HepG2 (cell line): Measurements from ENCODE around the gene NBPF1. TPM values are rescaled to one million over a fixed set of nuclear protein-coding genes. Genes with fewer than 3 reads are reported as not detected.
"Not testable (repeated sequence)": the region's sequence is repeated elsewhere in the genome, so short reads cannot be mapped to it uniquely, and the experiment has no call there.

Source experiments
- ATAC-seq: fragments of 200-7000 bp; cut with Tn5 transposase; 3 replicates; pipeline ENCODE4 v1.9.1; 2020; ENCODE audit warnings: mild to moderate bottlenecking, moderate library complexity
- BruUV-seq: library from RNA; stranded (reverse); fragments of 400-500 nt; replicated peaks from 2 replicates; lab custom pipeline; 2021; lab: Mats Ljungman, UMichigan
- CTCF ChIA-PET: fragments of 300-600 bp; formaldehyde crosslinking; extraction: SDS; loops from one replicate; lab custom pipeline; 2021; ENCODE audit warnings: low total read pairs, inconsistent platforms, low intra/inter-chr PET ratio; lab: Yijun Ruan, JAX
- POLR2A ChIA-PET: fragments of 350-600 bp; sonication (Branson Sonifier 250); formaldehyde crosslinking; loops from one replicate; lab custom pipeline; 2020; ENCODE audit warnings: antibody characterized with exemption, inconsistent platforms; lab: Yijun Ruan, JAX
- DNase-seq: peaks from one replicate; pipeline ENCODE4 v3.0.0-alpha.2; 2015; ENCODE audit warnings: low spot score
- FAIRE-seq: peaks from 3 replicates; lab custom pipeline; 2011; peaks lifted over from hg19 to GRCh38; lab: Jason Lieb, UNC
- H2AFZ ChIP-seq: one replicate; pipeline ENCODE4 v1.6.1; 2011; ENCODE audit warnings: low read length, inconsistent platforms
- H3K27ac ChIP-seq: fragments of 300-600 bp; 3 replicates; pipeline ENCODE4 v1.8.0; 2011; ENCODE audit warnings: mixed run types, mild to moderate bottlenecking, mixed read lengths, low read length, inconsistent platforms; ENCODE audit not compliant: insufficient read depth; ENCODE audit errors: extremely low read length
- H3K27me3 ChIP-seq, 2 experiments: fragments of 200-600 bp in 1 of 2; 2 replicates in 1 of 2; 3 replicates in 1 of 2; pipeline versions ENCODE4 v1.6.0 to v1.8.0; 2011; ENCODE audit warnings: low read length in 2 of 2, mild to moderate bottlenecking in 2 of 2, moderate library complexity in 2 of 2, inconsistent platforms in 1 of 2; ENCODE audit not compliant: insufficient read depth in 2 of 2, control insufficient read depth in 1 of 2
- H3K36me3 ChIP-seq, 2 experiments: fragments of 200-600 bp in 1 of 2; replicated peaks in 1 of 2; 2 replicates in 1 of 2; 3 replicates in 1 of 2; pipeline versions ENCODE4 v1.5.1 to v1.8.0; 2011; ENCODE audit warnings: low read length in 2 of 2, inconsistent platforms in 1 of 2; ENCODE audit not compliant: insufficient read depth in 2 of 2, control insufficient read depth in 1 of 2
- H3K4me1 ChIP-seq: 2 replicates; pipeline ENCODE4 v1.5.1; 2012; ENCODE audit warnings: low read length, inconsistent platforms; ENCODE audit not compliant: insufficient read depth
- H3K4me2 ChIP-seq: 2 replicates; pipeline ENCODE4 v1.6.0; 2011; ENCODE audit warnings: low read depth, low read length, inconsistent platforms
- H3K4me3 ChIP-seq, 3 experiments: fragments of 200-600 bp in 1 of 3; sonication (generic), shearing (Covaris generic) in 1 of 3; replicated peaks in 1 of 3; 2 replicates each; pipeline ENCODE4 v1.5.1; 2011 to 2016; ENCODE audit warnings: low read length in 3 of 3, inconsistent platforms in 2 of 3, low read depth in 2 of 3, mild to moderate bottlenecking in 2 of 3, control low read depth in 1 of 3, mixed read lengths in 1 of 3; ENCODE audit not compliant: insufficient read depth in 1 of 3
- H3K79me2 ChIP-seq: one replicate; pipeline ENCODE4 v1.6.1; 2011; ENCODE audit warnings: low read length, inconsistent platforms; ENCODE audit not compliant: insufficient read depth
- H3K9ac ChIP-seq: 2 replicates; pipeline ENCODE4 v1.6.0; 2011; ENCODE audit warnings: mild to moderate bottlenecking, low read depth, low read length, inconsistent platforms; ENCODE audit not compliant: insufficient read depth
- H3K9me3 ChIP-seq: 2 replicates; pipeline ENCODE4 v1.5.1; 2012; ENCODE audit warnings: mild to moderate bottlenecking, low read length
- H4K20me1 ChIP-seq: 2 replicates; pipeline ENCODE4 v1.6.0; 2011; ENCODE audit warnings: inconsistent platforms, mild to moderate bottlenecking, low read length, moderate library complexity; ENCODE audit not compliant: insufficient read depth
- FOXA1 ChIP-seq, 2 experiments: fragments of 450-650 bp in 1 of 2; sonication (generic) in 1 of 2; formaldehyde crosslinking in 1 of 2; IDR thresholded peaks; 2 replicates each; pipeline versions ENCODE4 v1.4.0 to v1.6.1; 2016 to 2020; ENCODE audit warnings: missing genetic modification reagents in 1 of 2
- WGBS: methylation state at CpG from one replicate; pipeline ENCODE4 v1.1.6; 2017; ENCODE audit warnings: low lambda C conversion rate; 5-methylcytosine and 5-hydroxymethylcytosine counted together
- in situ Hi-C: cut with HindIII; loops from 2 replicates; pipeline ENCODE4 v1.10.0; 2017; ENCODE audit warnings: low pct_unique_long_range_greater_than_20kb; ENCODE audit not compliant: extremely low pct_ligation_motif_present
- intact Hi-C: fragments of 100-400 bp; cut with micrococcal nuclease; formaldehyde crosslinking; loops from one replicate; pipeline ENCODE4 v1.10.0; 2022; ENCODE audit not compliant: unreplicated experiment
- polyA plus RNA-seq, 8 experiments: library from polyadenylated mRNA; depleted of rRNA in 3 of 8; stranded (reverse) in 7 of 8; unstranded in 1 of 8; fragments of >200 nt; fragmentation: Illumina TruSeq in 4 of 8; extraction: Trizol in 4 of 8; gene quantifications; 2 replicates each; pipeline versions ENCODE4 v1.2.1 to v1.2.3, GENCODE V29; 2011 to 2016; ENCODE audit warnings: low read depth in 4 of 8, missing spikeins in 1 of 8, mixed read lengths in 1 of 8; ENCODE audit not compliant: insufficient read depth in 1 of 8
- total RNA-seq, 5 experiments: library from RNA; depleted of rRNA; stranded (reverse); fragments of >200 nt; fragmentation: Illumina TruSeq; extraction: Trizol; gene quantifications; 2 replicates each; pipeline ENCODE4 v1.2.3, GENCODE V29; 2016; ENCODE audit warnings: low read depth in 1 of 5

NBPF1 gene
- total and polyA plus RNA-seq, 2 of the 13 experiments (the other 11 are each of a cell fraction or from before 2014, with no cell fraction given) = 30.3 to 35.6 TPM

GRCh38 chr1:16540421-16540893, 72.9 kb downstream of the NBPF1 start:
- H3K4me2 ChIP-seq = peak overlapping the region; percentile 39
- POLR2A ChIA-PET; CTCF ChIA-PET; H3K36me3 ChIP-seq; H3K27ac ChIP-seq; intact Hi-C loops; FAIRE-seq; BruUV-seq; H3K9ac ChIP-seq; H3K4me3 ChIP-seq; TF ChIP-seq FOXA1 (IDR thresholded peaks at IDR 0.05): not testable (repeated sequence)
- peak; percentile 10 for DNase-seq
- WGBS = 0% methylated on average over 2 of the region's 2 CpGs
- TF ChIP-seq FOXA1 (CRISPR knock-in tag; IDR thresholded peaks at IDR 0.05) = 0 out of 2 replicates have a peak, but pooled peaks have one; percentile 32
- TF ChIP-seq, all 625 proteins: peak for 1; not testable (repeated sequence) for 624
- H3K27me3 ChIP-seq, H3K79me2 ChIP-seq, H4K20me1 ChIP-seq, ATAC-seq, H2AFZ ChIP-seq, H3K9me3 ChIP-seq, in situ Hi-C loops: not testable (repeated sequence)
- H3K4me1 ChIP-seq = peaks cover 20% of the 10 kb centered on the region

DNA sequence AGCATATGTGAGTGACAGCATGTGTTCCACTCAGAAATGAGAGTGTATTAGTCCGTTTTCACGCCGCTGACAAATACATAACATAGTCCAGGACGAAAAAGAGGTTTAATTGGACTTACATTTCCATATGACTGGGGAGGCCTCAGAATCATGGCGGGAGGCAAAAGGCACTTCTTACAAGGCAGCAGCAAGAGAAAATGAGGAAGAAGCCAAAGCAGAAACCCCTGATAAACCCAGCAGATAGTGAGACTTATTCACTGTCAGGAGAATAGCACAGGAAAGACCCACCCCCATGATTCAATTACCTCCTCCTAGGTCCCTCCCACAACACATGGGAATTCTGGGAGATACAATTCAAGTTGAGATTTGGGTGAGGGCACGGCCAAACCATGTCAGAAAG, 75.8 kb downstream of the NBPF1 start:
- H2AFZ ChIP-seq, H3K27ac ChIP-seq, H3K4me2 ChIP-seq, in situ Hi-C loops, H3K9ac ChIP-seq, H4K20me1 ChIP-seq, FAIRE-seq, POLR2A ChIA-PET, H3K27me3 ChIP-seq, H3K9me3 ChIP-seq, intact Hi-C loops, BruUV-seq, DNase-seq, H3K36me3 ChIP-seq, H3K79me2 ChIP-seq, ATAC-seq, CTCF ChIA-PET, H3K4me3 ChIP-seq: not testable (repeated sequence)
- 74% methylated on average over 5 of the region's 6 CpGs for WGBS
- H3K4me1 ChIP-seq = peaks cover 16% of the 10 kb centered on the region

DNA sequence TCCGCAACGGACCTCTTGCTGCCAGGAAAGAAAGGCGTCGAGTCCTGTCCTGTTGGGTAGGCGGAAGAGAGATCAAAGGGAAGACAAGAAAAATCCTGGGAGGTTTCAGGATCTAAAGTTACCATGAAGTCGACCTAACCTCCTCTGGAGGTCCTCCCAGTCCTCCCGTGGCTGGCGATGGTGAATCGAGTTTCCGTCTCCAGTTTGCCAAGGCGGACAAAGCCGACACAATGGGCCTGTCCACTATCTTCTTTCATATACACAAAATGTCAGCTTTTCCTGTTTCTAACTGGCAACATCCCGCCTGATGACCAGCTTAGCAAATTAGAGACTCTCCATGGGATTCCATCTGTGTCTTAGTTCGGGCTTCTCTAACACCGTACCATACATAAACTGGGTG, 76.6 kb downstream of the NBPF1 start:
- H3K9ac ChIP-seq, CTCF ChIA-PET, BruUV-seq, H3K4me3 ChIP-seq, H3K36me3 ChIP-seq, H3K9me3 ChIP-seq, H3K27me3 ChIP-seq, H3K79me2 ChIP-seq, POLR2A ChIA-PET, intact Hi-C loops, H4K20me1 ChIP-seq, H3K27ac ChIP-seq, in situ Hi-C loops, ATAC-seq, H2AFZ ChIP-seq, DNase-seq: not testable (repeated sequence)
- Histone ChIP-seq H3K4me2 (0 out of 2 replicates have a peak overlapping the region, but pooled peaks have one; percentile 3), H3K4me1 (peaks cover 22% of the 10 kb centered on the region)
- WGBS = 78% methylated on average over 15 of the region's 15 CpGs
- FAIRE-seq = peak; percentile 12

GRCh38 chr1:16535898-16536297, 77.5 kb downstream of the NBPF1 start:
- H3K36me3 ChIP-seq, H3K27ac ChIP-seq, DNase-seq, POLR2A ChIA-PET, H3K79me2 ChIP-seq, FAIRE-seq, H3K4me2 ChIP-seq, CTCF ChIA-PET, in situ Hi-C loops, H3K9ac ChIP-seq, H3K4me3 ChIP-seq, intact Hi-C loops, BruUV-seq, ATAC-seq, H3K27me3 ChIP-seq, H2AFZ ChIP-seq, H4K20me1 ChIP-seq, H3K9me3 ChIP-seq: not testable (repeated sequence)
- peaks cover 24% of the 10 kb centered on the region for H3K4me1 ChIP-seq
- 75% methylated on average over 18 of the region's 22 CpGs for WGBS
